Keratinocyte (primary cell): ENCODE results near the gene AK8. TPM values are rescaled to one million over a fixed set of nuclear protein-coding genes. Genes with fewer than 3 reads are reported as not detected.

Experiments used
- DNase-seq: peaks from one replicate; pipeline ENCODE4 v3.0.0-alpha.2; 2011; ENCODE audit warnings: low read depth, missing footprints, low spot score
- FAIRE-seq: peaks from 2 replicates; lab custom pipeline; 2011; peaks lifted over from hg19 to GRCh38; lab: Jason Lieb, UNC
- H2AFZ ChIP-seq: 2 replicates; pipeline ENCODE4 v1.6.0; 2012; ENCODE audit warnings: low read length, control low read depth, inconsistent platforms; ENCODE audit not compliant: control insufficient read depth
- H3K27ac ChIP-seq: 2 replicates; pipeline ENCODE4 v1.5.1; 2011; ENCODE audit warnings: low read length; ENCODE audit not compliant: control insufficient read depth, insufficient read depth
- H3K27me3 ChIP-seq: 3 replicates; pipeline ENCODE4 v1.6.0; 2011; ENCODE audit warnings: low read length; ENCODE audit not compliant: control insufficient read depth, insufficient read depth; ENCODE audit errors: extremely low read depth
- H3K36me3 ChIP-seq, 2 experiments: 2 replicates in 1 of 2; 3 replicates in 1 of 2; pipeline ENCODE4 v1.5.1; 2011; ENCODE audit warnings: low read length in 2 of 2, mild to moderate bottlenecking in 1 of 2; ENCODE audit not compliant: control insufficient read depth in 2 of 2, insufficient read depth in 2 of 2; ENCODE audit errors: extremely low read depth in 1 of 2
- H3K4me1 ChIP-seq: 3 replicates; pipeline ENCODE4 v1.5.1; 2011; ENCODE audit warnings: low read length; ENCODE audit not compliant: control insufficient read depth, insufficient read depth; ENCODE audit errors: extremely low read depth
- H3K4me2 ChIP-seq: 3 replicates; pipeline ENCODE4 v1.6.0; 2011; ENCODE audit warnings: low read depth, low read length; ENCODE audit not compliant: control insufficient read depth, insufficient read depth; ENCODE audit errors: extremely low read depth
- H3K4me3 ChIP-seq, 3 experiments: fragments of 200-600 bp in 1 of 3; sonication (generic) in 1 of 3; 2 replicates in 2 of 3; 3 replicates in 1 of 3; pipeline ENCODE4 v1.5.1; 2011 to 2016; ENCODE audit warnings: low read length in 3 of 3, mild to moderate bottlenecking in 3 of 3, control low read depth in 2 of 3, inconsistent platforms in 1 of 3, low read depth in 1 of 3, mixed read lengths in 1 of 3, mixed run types in 1 of 3, moderate library complexity in 1 of 3; ENCODE audit not compliant: control insufficient read depth in 2 of 3, insufficient read depth in 2 of 3; ENCODE audit errors: extremely low read depth in 1 of 3
- H3K79me2 ChIP-seq: 2 replicates; pipeline ENCODE4 v1.6.0; 2012; ENCODE audit warnings: low read length; ENCODE audit not compliant: control insufficient read depth, insufficient read depth
- H3K9ac ChIP-seq: 3 replicates; pipeline ENCODE4 v1.6.0; 2011; ENCODE audit warnings: low read length; ENCODE audit not compliant: control insufficient read depth, insufficient read depth; ENCODE audit errors: extremely low read depth
- H3K9me1 ChIP-seq: 3 replicates; pipeline ENCODE4 v1.6.0; 2011; ENCODE audit warnings: low read length; ENCODE audit not compliant: control insufficient read depth, insufficient read depth; ENCODE audit errors: extremely low read depth
- H3K9me3 ChIP-seq: 2 replicates; pipeline ENCODE4 v1.5.1; 2012; ENCODE audit warnings: low read depth, low read length; ENCODE audit not compliant: control insufficient read depth
- H4K20me1 ChIP-seq: 3 replicates; pipeline ENCODE4 v1.6.0; 2011; ENCODE audit warnings: low read length; ENCODE audit not compliant: control insufficient read depth, insufficient read depth; ENCODE audit errors: extremely low read depth
- CTCF ChIP-seq, 3 experiments: IDR thresholded peaks in 1 of 3; conservative IDR thresholded peaks in 1 of 3; optimal IDR thresholded peaks in 1 of 3; 2 replicates in 2 of 3; 3 replicates in 1 of 3; pipeline versions ENCODE3 to v1.5.1; 2011; ENCODE audit warnings: low read length in 3 of 3, mild to moderate bottlenecking in 3 of 3, moderate library complexity in 2 of 3, control low read depth in 1 of 3, inconsistent platforms in 1 of 3; ENCODE audit not compliant: insufficient read depth in 2 of 3; ENCODE audit errors: extremely low read depth in 1 of 3
- EZH2 ChIP-seq: IDR thresholded peaks from one replicate; pipeline ENCODE4 v1.6.1; 2012; ENCODE audit warnings: inconsistent platforms, mild to moderate bottlenecking, low read length, moderate library complexity
- dilution Hi-C: fragments of 300-500 bp; cut with MboI; formaldehyde crosslinking; loops from one replicate; pipeline ENCODE4 v1.7.0; 2020; ENCODE audit warnings: low sequenced_read_pairs; ENCODE audit not compliant: extremely low pct_ligation_motif_present
- polyA plus RNA-seq, 5 experiments: library from polyadenylated mRNA; depleted of rRNA in 3 of 5; stranded (reverse) in 3 of 5; stranded (forward) in 1 of 5; unstranded in 1 of 5; fragments of >200 nt; gene quantifications; 1 replicate in 1 of 5; 2 replicates in 3 of 5; 3 replicates in 1 of 5; pipeline versions ENCODE4 v1.2.1 to v1.2.3, GENCODE V29; 2011 to 2012; ENCODE audit warnings: missing spikeins in 2 of 5, low read depth in 1 of 5, low replicate concordance in 1 of 5

Gene AK8
- polyA plus RNA-seq, 1 donor (not counting 4 experiments of a cell fraction or from before 2014, with no cell fraction given): 0.24 TPM

GRCh38 chr9:132827366-132827765 lies 50.7 kb downstream of the AK8 start:
- dilution Hi-C loops: no loop called here
- Histone ChIP-seq H3K9me3 (no peaks in the 10 kb centered on the region), H3K9ac (no peak overlapping the region), H3K4me1 (no peaks in the 10 kb centered on the region), H3K4me2 (no peak overlapping the region), H3K9me1 (no peaks in the 10 kb centered on the region), H3K4me3 (no peak overlapping the region), H3K27ac (no peak overlapping the region), H3K27me3 (no peaks in the 10 kb centered on the region), H2AFZ (no peak overlapping the region), H3K36me3 (no peaks in the 10 kb centered on the region), H4K20me1 (no peaks in the 10 kb centered on the region), H3K79me2 (no peaks in the 10 kb centered on the region)
- TF ChIP-seq EZH2 (no peak), CTCF (optimal IDR thresholded peaks at IDR 0.05 in 1 of 3, IDR thresholded peaks at IDR 0.05 in 1 of 3, conservative IDR thresholded peaks at IDR 0.05 in 1 of 3; ENCODE audit: extremely low read depth in 1 of 3, insufficient read depth in 2 of 3, low read length in 3 of 3) (no peak)
- FAIRE-seq (no peak), DNase-seq (no peak)

- dilution Hi-C loops: no loop called here
- Histone ChIP-seq H2AFZ (no peak overlapping the region), H3K4me2 (no peak overlapping the region), H3K4me1 (no peaks in the 10 kb centered on the region), H3K9me1 (no peaks in the 10 kb centered on the region), H3K4me3 (no peak overlapping the region), H3K9me3 (no peaks in the 10 kb centered on the region), H3K36me3 (no peaks in the 10 kb centered on the region), H3K79me2 (no peaks in the 10 kb centered on the region), H4K20me1 (no peaks in the 10 kb centered on the region), H3K27me3 (no peaks in the 10 kb centered on the region), H3K9ac (no peak overlapping the region), H3K27ac (no peak overlapping the region)
- DNase-seq (no peak), FAIRE-seq (no peak)
- no peak for TF ChIP-seq CTCF (optimal IDR thresholded peaks at IDR 0.05 in 1 of 3, IDR thresholded peaks at IDR 0.05 in 1 of 3, conservative IDR thresholded peaks at IDR 0.05 in 1 of 3; ENCODE audit: extremely low read depth in 1 of 3, insufficient read depth in 2 of 3, low read length in 3 of 3)
- TF ChIP-seq EZH2: no peak
Observed at GRCh38 chr9:132826621-132827365, 51.3 kb downstream of the AK8 start.
